Measurements from ENCODE around the gene SYT17. TPM values are rescaled to one million over a fixed set of nuclear protein-coding genes. Genes with fewer than 3 reads are reported as not detected.

The SYT17 gene
- polyA plus RNA-seq, 3 donors = 0.81 to 4.9 (median 1.1) TPM

DNA sequence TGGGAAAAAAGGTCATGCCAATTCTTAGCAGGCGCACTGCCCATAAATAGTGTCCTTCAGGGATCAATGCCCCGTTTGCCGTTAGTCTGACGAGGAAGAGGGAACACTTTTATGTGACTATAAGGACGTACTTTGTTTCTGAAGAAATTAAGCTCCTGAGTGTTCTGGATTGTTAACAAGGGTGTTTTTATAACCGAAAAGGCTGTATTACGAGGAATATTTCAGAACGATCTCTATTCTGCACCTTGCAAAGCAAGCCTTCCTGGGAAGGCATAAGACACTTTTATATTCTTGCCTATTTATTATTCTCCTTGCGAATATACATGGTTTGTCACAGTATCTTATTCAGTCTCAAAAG lies 24.5 kb upstream of the SYT17 start:
- Histone ChIP-seq H3K9ac (ENCODE audit: insufficient read depth, low read length, poor library complexity, severe bottlenecking) (no peak overlapping the region), H3K4me3 (replicated peaks in 1 of 3; ENCODE audit: low read depth in 2 of 3, low read length in 3 of 3) (no peak overlapping the region), H3K9me3 (replicated peaks in 1 of 2; ENCODE audit: control insufficient read depth in 1 of 2, insufficient read depth in 1 of 2, low read length in 2 of 2) (peaks cover 4 to 5% of the 10 kb centered on the region in 2 donors), H3K79me2 (ENCODE audit: insufficient read depth, low read length) (no peaks in the 10 kb centered on the region), H3K4me1 (ENCODE audit: control insufficient read depth in 1 of 2, insufficient read depth in 2 of 2, low read length in 2 of 2) (peaks cover 5 to 9% of the 10 kb centered on the region in 2 donors), H3K4me2 (replicated peaks; ENCODE audit: extremely low read depth, low read length, poor library complexity, severe bottlenecking) (no peak overlapping the region), H3K27me3 (ENCODE audit: control insufficient read depth in 2 of 2, insufficient read depth in 2 of 2, low read length in 2 of 2) (no peaks in the 10 kb centered on the region), H3K36me3 (replicated peaks in 1 of 2; ENCODE audit: control insufficient read depth in 1 of 2, insufficient read depth in 2 of 2, low read length in 2 of 2) (no peaks in the 10 kb centered on the region), H4K20me1 (ENCODE audit: insufficient read depth, low read length) (no peaks in the 10 kb centered on the region), H2AFZ (ENCODE audit: insufficient read depth, low read depth, low read length, poor library complexity, severe bottlenecking) (no peak overlapping the region), H3K27ac (ENCODE audit: low read depth in 1 of 2, low read length in 2 of 2) (no peak overlapping the region)
- 98% methylated on average over 8 of the region's 9 CpGs for WGBS (ENCODE audit: insufficient coverage)
- Mint-ChIP-seq H3K36me3 (no peaks in the 10 kb centered on the region), H3K27ac (no peak overlapping the region), H3K9me3 (peaks cover 0 to 11% (median 7%) of the 10 kb centered on the region in 7 donors), H3K4me3 (no peak overlapping the region), H3K27me3 (ENCODE audit: low read depth in 3 of 3) (peaks cover 2 to 8% (median 7%) of the 10 kb centered on the region in 3 donors), H3K4me1 (peaks cover 4% of the 10 kb centered on the region)
- TF ChIP-seq, protein P1, sequence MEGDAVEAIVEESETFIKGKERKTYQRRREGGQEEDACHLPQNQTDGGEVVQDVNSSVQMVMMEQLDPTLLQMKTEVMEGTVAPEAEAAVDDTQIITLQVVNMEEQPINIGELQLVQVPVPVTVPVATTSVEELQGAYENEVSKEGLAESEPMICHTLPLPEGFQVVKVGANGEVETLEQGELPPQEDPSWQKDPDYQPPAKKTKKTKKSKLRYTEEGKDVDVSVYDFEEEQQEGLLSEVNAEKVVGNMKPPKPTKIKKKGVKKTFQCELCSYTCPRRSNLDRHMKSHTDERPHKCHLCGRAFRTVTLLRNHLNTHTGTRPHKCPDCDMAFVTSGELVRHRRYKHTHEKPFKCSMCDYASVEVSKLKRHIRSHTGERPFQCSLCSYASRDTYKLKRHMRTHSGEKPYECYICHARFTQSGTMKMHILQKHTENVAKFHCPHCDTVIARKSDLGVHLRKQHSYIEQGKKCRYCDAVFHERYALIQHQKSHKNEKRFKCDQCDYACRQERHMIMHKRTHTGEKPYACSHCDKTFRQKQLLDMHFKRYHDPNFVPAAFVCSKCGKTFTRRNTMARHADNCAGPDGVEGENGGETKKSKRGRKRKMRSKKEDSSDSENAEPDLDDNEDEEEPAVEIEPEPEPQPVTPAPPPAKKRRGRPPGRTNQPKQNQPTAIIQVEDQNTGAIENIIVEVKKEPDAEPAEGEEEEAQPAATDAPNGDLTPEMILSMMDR (IDR thresholded peaks at IDR 0.05) = no peak
- DNase-seq = no peak
- intact Hi-C loops (cut with micrococcal nuclease) = no loop called here

DNA sequence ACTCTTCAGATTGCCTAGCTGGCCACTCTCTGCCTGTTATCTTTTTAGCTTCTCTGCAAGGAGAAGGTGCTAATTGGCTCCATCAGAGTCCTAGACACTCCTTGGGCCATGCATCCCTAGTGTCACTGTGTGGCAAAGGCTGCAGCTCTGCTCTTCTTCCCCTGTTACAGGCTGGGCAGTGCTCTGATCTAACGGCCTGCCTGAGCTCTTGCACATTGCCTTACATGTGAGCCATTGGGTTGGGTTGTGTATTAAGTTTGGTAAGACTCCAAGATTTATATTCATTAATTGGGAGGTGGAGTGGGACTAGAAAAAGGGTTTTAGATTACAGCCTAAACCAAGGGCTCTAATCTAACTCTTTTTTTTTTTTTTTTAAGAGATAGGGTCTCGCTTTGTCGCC lies 23.0 kb upstream of the SYT17 start:
- no peaks in the 10 kb centered on the region for H3K36me3 Mint-ChIP-seq
- H3K4me2 ChIP-seq (replicated peaks; ENCODE audit: extremely low read depth, low read length, poor library complexity, severe bottlenecking) = no peak overlapping the region

More for the DNA sequence above, 23.0 kb upstream of the SYT17 start:
- DNase-seq = no peak
- H3K79me2 ChIP-seq (ENCODE audit: insufficient read depth, low read length) = no peaks in the 10 kb centered on the region
- TF ChIP-seq, protein P1 (IDR thresholded peaks at IDR 0.05) = no peak
- peaks cover 4 to 5% of the 10 kb centered on the region in 2 donors for H3K9me3 ChIP-seq (replicated peaks in 1 of 2; ENCODE audit: control insufficient read depth in 1 of 2, insufficient read depth in 1 of 2, low read length in 2 of 2)
- H3K27me3 ChIP-seq (ENCODE audit: control insufficient read depth in 2 of 2, insufficient read depth in 2 of 2, low read length in 2 of 2) = no peaks in the 10 kb centered on the region
- peaks cover 2 to 8% (median 7%) of the 10 kb centered on the region in 3 donors for H3K27me3 Mint-ChIP-seq (ENCODE audit: low read depth in 3 of 3)
- H3K4me3 ChIP-seq (replicated peaks in 1 of 3; ENCODE audit: low read depth in 2 of 3, low read length in 3 of 3) = no peak overlapping the region
- peak overlapping the region in 1 of 7 donors; percentile 78 for H3K27ac Mint-ChIP-seq
- H3K9ac ChIP-seq (ENCODE audit: insufficient read depth, low read length, poor library complexity, severe bottlenecking) = no peak overlapping the region
- H3K9me3 Mint-ChIP-seq = peaks cover 3 to 16% (median 10%) of the 10 kb centered on the region in 7 donors
- H2AFZ ChIP-seq (ENCODE audit: insufficient read depth, low read depth, low read length, poor library complexity, severe bottlenecking) = no peak overlapping the region
- no peaks in the 10 kb centered on the region for H3K4me1 ChIP-seq (ENCODE audit: control insufficient read depth in 1 of 2, insufficient read depth in 2 of 2, low read length in 2 of 2)
- WGBS (ENCODE audit: insufficient coverage) = 83% methylated on average over 1 of the region's 3 CpGs
- H3K27ac ChIP-seq (ENCODE audit: low read depth in 1 of 2, low read length in 2 of 2) = no peak overlapping the region
- H3K36me3 ChIP-seq (replicated peaks in 1 of 2; ENCODE audit: control insufficient read depth in 1 of 2, insufficient read depth in 2 of 2, low read length in 2 of 2) = no peaks in the 10 kb centered on the region
- no peak overlapping the region for H3K4me3 Mint-ChIP-seq
- peaks cover 6% of the 10 kb centered on the region for H3K4me1 Mint-ChIP-seq
- no peaks in the 10 kb centered on the region for H4K20me1 ChIP-seq (ENCODE audit: insufficient read depth, low read length)
- intact Hi-C loops (cut with micrococcal nuclease) = no loop called here
